ENCODE measurements around the gene C1orf210. TPM values are rescaled to one million over a fixed set of nuclear protein-coding genes. Genes with fewer than 3 reads are reported as not detected.
A peak's percentile ranks its signal among the peaks of the same experiment; 100 is the strongest.

The C1orf210 gene
- total and polyA plus RNA-seq, 2 of the 13 experiments (the other 11 are each of a cell fraction or from before 2014, with no cell fraction given), result 0.49 to 5.1 TPM

- no peak for FAIRE-seq
- POLR2A ChIA-PET, result interaction anchor here (1.6 to 2.3 kb wide), 3 partner anchors 17 to 64 kb away, joined by 5 to 8 read pairs (median 6); no protein-coding TSS in a partner anchor
- H3K4me1 ChIP-seq (ENCODE audit: insufficient read depth, low read length), result peaks cover 87% of the 10 kb centered on the region
These were observed 1.3 kb downstream of the C1orf210 start for GRCh38 chr1:43284065-43284464.

More at GRCh38 chr1:43284065-43284464, 1.3 kb downstream of the C1orf210 start:
- no TSS peak for BruUV-seq (replicated peaks)
- intact Hi-C loops (cut with micrococcal nuclease; ENCODE audit: unreplicated experiment), result no loop called here
- no peak overlapping the region for H2AFZ ChIP-seq (ENCODE audit: low read length)
- H3K27ac ChIP-seq (ENCODE audit: extremely low read length, insufficient read depth, low read length), result no peak overlapping the region
- 89% methylated on average over 3 of the region's 3 CpGs for WGBS (ENCODE audit: low lambda C conversion rate)
- H3K36me3 ChIP-seq (replicated peaks in 1 of 2; ENCODE audit: control insufficient read depth in 1 of 2, insufficient read depth in 2 of 2, low read length in 2 of 2), result no peaks in the 10 kb centered on the region
- no peaks in the 10 kb centered on the region for H4K20me1 ChIP-seq (ENCODE audit: insufficient read depth, low read length)
- ATAC-seq (no peak), DNase-seq (ENCODE audit: low spot score) (no peak)
- H3K4me2 ChIP-seq (ENCODE audit: low read depth, low read length), result peak overlapping the region; percentile 77; the same call in 1 of the 2 replicates
- TF ChIP-seq ZBTB8A (CRISPR knock-in tag; IDR thresholded peaks at IDR 0.05; ENCODE audit: borderline replicate concordance, low read depth), result no peak
- TF ChIP-seq ZNF501 (CRISPR knock-in tag; IDR thresholded peaks at IDR 0.05), result no peak
- TF ChIP-seq ZNF329 (CRISPR knock-in tag; IDR thresholded peaks at IDR 0.05; ENCODE audit: low read depth), result no peak
- no peak for TF ChIP-seq ZNF530 (CRISPR knock-in tag; IDR thresholded peaks at IDR 0.05; ENCODE audit: low read depth)
- TF ChIP-seq ZNF816 (CRISPR knock-in tag; IDR thresholded peaks at IDR 0.05; ENCODE audit: borderline replicate concordance), result no peak
- TF ChIP-seq KLF12 (CRISPR knock-in tag; IDR thresholded peaks at IDR 0.05; ENCODE audit: borderline replicate concordance), result no peak
- TF ChIP-seq TP53 (CRISPR knock-in tag; conservative IDR thresholded peaks at IDR 0.05), result no peak
- TF ChIP-seq GRHL1 (CRISPR knock-in tag; conservative IDR thresholded peaks at IDR 0.05), result no peak
- TF ChIP-seq MIER3 (CRISPR knock-in tag; IDR thresholded peaks at IDR 0.05; ENCODE audit: borderline replicate concordance), result no peak
- TF ChIP-seq TFE3 (CRISPR knock-in tag; IDR thresholded peaks at IDR 0.05), result no peak
- no peak for TF ChIP-seq ZNF547 (CRISPR knock-in tag; IDR thresholded peaks at IDR 0.05)
- no peak for TF ChIP-seq ZFP36 (IDR thresholded peaks at IDR 0.05; ENCODE audit: borderline replicate concordance, low read depth, low read length, partially characterized antibody)
- TF ChIP-seq CREB3 (CRISPR knock-in tag; IDR thresholded peaks at IDR 0.05), result no peak
- no peaks in the 10 kb centered on the region for H3K9me3 ChIP-seq (ENCODE audit: low read length)
- 0 out of 5 replicates have a peak, but pooled peaks cover 0 to 7% of the 10 kb centered on the region in 2 experiments for H3K27me3 ChIP-seq (ENCODE audit: control insufficient read depth in 1 of 2, insufficient read depth in 2 of 2, low read length in 2 of 2)
- in situ Hi-C loops (cut with HindIII; ENCODE audit: extremely low pct_ligation_motif_present, low pct_unique_long_range_greater_than_20kb), result no loop called here
- H3K79me2 ChIP-seq (ENCODE audit: insufficient read depth, low read length), result no peaks in the 10 kb centered on the region
- no peak overlapping the region for H3K4me3 ChIP-seq (replicated peaks in 1 of 3; ENCODE audit: insufficient read depth in 1 of 3, low read depth in 2 of 3, low read length in 3 of 3)
- CTCF ChIA-PET (ENCODE audit: low intra/inter-chr PET ratio, low total read pairs), result no interaction called here
- H3K9ac ChIP-seq (ENCODE audit: insufficient read depth, low read depth, low read length), result no peak overlapping the region
